HG02642 (cell line): ENCODE data around the gene PLPPR1.

Source experiments
- ATAC-seq: cut with Tn5 transposase; IDR thresholded peaks from one replicate; pipeline ENCODE4 v1.9.1; 2021; ENCODE audit warnings: mild to moderate bottlenecking; ENCODE audit not compliant: unreplicated experiment, poor library complexity

The PLPPR1 gene

GRCh38 chr9:101197026-101197425 is 168.5 kb downstream of the PLPPR1 start:
- ATAC-seq = no peak

GRCh38 chr9:101200852-101201251 is 172.3 kb downstream of the PLPPR1 start:
- no peak for ATAC-seq

- no peak for ATAC-seq
Observed at GRCh38 chr9:101201630-101202029, 173.1 kb downstream of the PLPPR1 start.

- no peak for ATAC-seq
Observed at GRCh38 chr9:101209670-101210069, 181.1 kb downstream of the PLPPR1 start.

GRCh38 chr9:101212661-101213060 is 184.1 kb downstream of the PLPPR1 start:
- no peak for ATAC-seq

GRCh38 chr9:101219030-101219429 is 190.5 kb downstream of the PLPPR1 start:
- no peak for ATAC-seq

GRCh38 chr9:101220341-101220740 is 191.8 kb downstream of the PLPPR1 start:
- ATAC-seq = no peak

GRCh38 chr9:101225271-101225670 is 196.7 kb downstream of the PLPPR1 start:
- no peak for ATAC-seq

- no peak for ATAC-seq
Observed at GRCh38 chr9:101226161-101226560, 197.6 kb downstream of the PLPPR1 start.

- no peak for ATAC-seq
Observed at GRCh38 chr9:101226803-101227202, 198.3 kb downstream of the PLPPR1 start.

- no peak for ATAC-seq
Observed at GRCh38 chr9:101229606-101230005, 201.1 kb downstream of the PLPPR1 start.

GRCh38 chr9:101232405-101232977 is 204.0 kb downstream of the PLPPR1 start:
- ATAC-seq = no peak

- ATAC-seq = peak; percentile 47
Observed at GRCh38 chr9:101235105-101235866, 206.8 kb downstream of the PLPPR1 start.

- no peak for ATAC-seq
Observed at GRCh38 chr9:101242651-101243050, 214.1 kb downstream of the PLPPR1 start.

- no peak for ATAC-seq
Observed at GRCh38 chr9:101246691-101247090, 218.2 kb downstream of the PLPPR1 start.

GRCh38 chr9:101247297-101247696 is 218.8 kb downstream of the PLPPR1 start:
- ATAC-seq = no peak

GRCh38 chr9:101254733-101255433 is 226.4 kb downstream of the PLPPR1 start:
- ATAC-seq = no peak

- ATAC-seq = no peak
Observed at GRCh38 chr9:101264727-101265126, 236.2 kb downstream of the PLPPR1 start.

GRCh38 chr9:101265261-101265660 is 236.7 kb downstream of the PLPPR1 start:
- no peak for ATAC-seq

- ATAC-seq = no peak
Observed at GRCh38 chr9:101268426-101268825, 239.9 kb downstream of the PLPPR1 start.

GRCh38 chr9:101269591-101270283 is 241.2 kb downstream of the PLPPR1 start:
- ATAC-seq = no peak
